ENCODE results near the gene WDR36. TPM values are rescaled to one million over a fixed set of nuclear protein-coding genes. Genes with fewer than 3 reads are reported as not detected.

WDR36 gene
- total and polyA plus RNA-seq, 2 of the 8 experiments (the other 6 are each of a cell fraction or from before 2014, with no cell fraction given): 9.3 to 41.8 TPM

- Histone ChIP-seq H2BK120ac (replicated peaks; ENCODE audit: low read depth, low read length) (no peak overlapping the region), H4K20me1 (replicated peaks in 1 of 2; ENCODE audit: control insufficient read depth in 1 of 2, insufficient read depth in 2 of 2, low read length in 2 of 2) (no peaks in the 10 kb centered on the region), H3K4me3 (ENCODE audit: extremely low read depth in 1 of 4, insufficient read depth in 2 of 4, low read depth in 3 of 4, low read length in 4 of 4) (no peak overlapping the region), H4K8ac (ENCODE audit: extremely low read depth, insufficient read depth, low read length) (no peak overlapping the region), H2AFZ (ENCODE audit: low read length) (no peak overlapping the region), H2BK12ac (ENCODE audit: low read depth, low read length) (no peak overlapping the region), H3K23ac (ENCODE audit: insufficient read length) (no peak overlapping the region), H2BK15ac (ENCODE audit: low read length) (no peak overlapping the region), H3K36me3 (ENCODE audit: control insufficient read depth in 2 of 4, insufficient read depth in 4 of 4, low read length in 3 of 4) (no peaks in the 10 kb centered on the region), H3K23me2 (ENCODE audit: low read depth, low read length) (no peaks in the 10 kb centered on the region), H3K56ac (replicated peaks; ENCODE audit: insufficient read length, low read depth, low read length) (no peak overlapping the region), H3K18ac (ENCODE audit: extremely low read depth, low read length) (no peak overlapping the region), H3K14ac (ENCODE audit: insufficient read length) (no peak overlapping the region), H3K4me1 (replicated peaks in 1 of 4; ENCODE audit: control insufficient read depth in 3 of 4, insufficient read depth in 4 of 4, low read length in 3 of 4) (no peaks in the 10 kb centered on the region), H3K27me3 (replicated peaks in 1 of 4; ENCODE audit: control insufficient read depth in 3 of 4, extremely low read depth in 1 of 4, insufficient read depth in 3 of 4, low read length in 3 of 4) (no peaks in the 10 kb centered on the region), H4K91ac (replicated peaks; ENCODE audit: insufficient read length, low read length) (no peak overlapping the region), H3K4ac (replicated peaks; ENCODE audit: insufficient read length, low read depth, low read length) (no peak overlapping the region), H2AK5ac (ENCODE audit: low read depth, low read length) (no peak overlapping the region), H2BK20ac (ENCODE audit: low read length) (no peak overlapping the region), H4K5ac (ENCODE audit: insufficient read length, low read depth, low read length) (no peak overlapping the region), H3K9me3 (ENCODE audit: insufficient read depth in 2 of 2, low read depth in 1 of 2, low read length in 1 of 2) (no peaks in the 10 kb centered on the region), H3K79me1 (ENCODE audit: low read depth, low read length) (no peaks in the 10 kb centered on the region), H3K27ac (ENCODE audit: low read depth, low read length) (no peak overlapping the region), H2BK5ac (ENCODE audit: low read depth, low read length) (no peak overlapping the region), H3K79me2 (ENCODE audit: control insufficient read depth in 1 of 2, insufficient read depth in 2 of 2, low read length in 2 of 2) (no peaks in the 10 kb centered on the region), H3K9ac (replicated peaks in 1 of 4; ENCODE audit: extremely low read depth in 1 of 4, low read depth in 3 of 4, low read length in 3 of 4) (no peak overlapping the region), H3K4me2 (ENCODE audit: insufficient read depth in 1 of 2, low read depth in 2 of 2, low read length in 2 of 2) (no peak overlapping the region)
- FAIRE-seq (no peak), DNase-seq (ENCODE audit: low read depth in 1 of 2, low spot score in 2 of 2) (no peak)
- TF ChIP-seq SP2 (IDR thresholded peaks at IDR 0.05; ENCODE audit: low read length): no peak
- ChIA-PET POLR2A (ENCODE audit: partially characterized antibody) (no interaction called here), CTCF (ENCODE audit: partially characterized antibody) (interaction anchor here (0.6 kb wide), 1 partner anchor 12 kb away, joined by 3 read pairs; no protein-coding TSS in a partner anchor)
- WGBS, 2 experiments (ENCODE audit: extremely low coverage in 1 of 2, insufficient coverage in 1 of 2, insufficient read length in 1 of 2, insufficient replicate concordance in 2 of 2, low coverage in 1 of 2, low lambda C conversion rate in 2 of 2, missing lambda C conversion rate in 1 of 2): 93% methylated on average over 2 of the region's 2 CpGs; no CpG with 5 or more reads in 1 of the 2 experiments
Observed at GRCh38 chr5:111146053-111146452, 53.9 kb downstream of the WDR36 start.
